ENCODE data around the gene SLC25A23.
"Not testable (repeated sequence)": the region's sequence is repeated elsewhere in the genome, so short reads cannot be mapped to it uniquely, and the experiment has no call there.

Gene SLC25A23

DNA sequence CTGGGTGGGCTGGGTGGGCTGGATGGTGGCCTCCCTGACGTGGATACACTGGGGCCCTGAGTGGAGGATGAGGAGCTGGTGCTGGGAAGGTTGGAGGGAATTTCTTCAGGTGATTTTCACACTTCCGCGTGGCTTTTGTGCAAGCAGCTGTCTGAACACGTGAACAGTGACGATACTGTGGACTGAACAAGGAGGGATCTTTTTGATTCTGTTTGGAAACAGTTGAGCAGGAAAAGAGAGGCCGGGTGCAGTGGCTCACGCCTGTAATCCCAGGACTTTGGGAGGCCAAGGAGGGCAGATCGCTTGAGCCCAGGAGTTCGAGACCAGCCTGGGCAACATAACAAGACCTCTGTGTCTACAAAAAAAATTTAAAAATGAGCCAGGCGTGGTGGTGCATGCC, 57.5 kb downstream of the SLC25A23 start:
- no peak for DNase-seq (ENCODE audit: low spot score)

- not testable (repeated sequence) for DNase-seq (ENCODE audit: low spot score)
Observed at GRCh38 chr19:6400062-6400944, 59.3 kb downstream of the SLC25A23 start.

GRCh38 chr19:6396305-6396704, 63.3 kb downstream of the SLC25A23 start:
- DNase-seq (ENCODE audit: low spot score) = no peak

DNA sequence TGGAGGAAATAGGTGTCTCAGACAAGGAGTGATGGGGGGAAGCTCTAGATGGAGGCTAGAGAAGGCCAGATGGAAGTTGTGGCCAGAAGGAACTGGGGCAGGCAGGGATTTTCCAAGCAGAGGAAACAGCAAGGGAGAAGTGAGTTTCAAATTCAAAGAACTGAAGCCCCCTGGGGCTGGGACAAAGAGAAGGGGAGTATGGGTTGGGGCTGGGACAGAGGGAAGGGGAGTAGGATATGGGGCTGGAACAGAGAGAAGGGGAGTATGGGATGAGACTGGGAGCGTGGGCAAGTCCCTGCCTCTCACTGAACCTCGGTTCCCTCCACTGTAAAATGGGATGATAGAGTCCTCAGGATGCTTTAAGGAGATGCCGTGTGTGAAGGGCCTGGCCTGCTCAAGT, 64.8 kb downstream of the SLC25A23 start:
- DNase-seq (ENCODE audit: low spot score) = no peak

DNA sequence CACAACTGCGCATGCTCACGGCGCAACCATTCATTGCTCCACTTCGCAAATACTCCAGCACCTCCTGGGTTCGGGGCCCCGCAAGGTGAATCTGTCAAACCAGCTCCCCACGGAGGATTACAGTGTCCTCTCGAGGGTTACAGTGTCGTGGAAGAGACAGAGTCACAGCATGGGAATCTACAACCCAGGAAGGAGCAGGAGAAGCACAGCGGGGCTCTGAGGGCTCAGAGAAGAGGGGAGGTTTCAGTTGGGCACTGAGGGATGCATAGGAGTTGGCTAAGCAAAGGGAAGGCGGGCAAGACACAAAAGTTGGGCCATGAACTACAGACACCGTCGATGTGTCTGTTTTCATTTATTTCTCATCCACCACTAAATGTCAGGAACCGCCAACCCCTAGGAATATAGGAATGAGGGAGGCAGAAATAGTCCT, 65.6 kb downstream of the SLC25A23 start:
- DNase-seq (ENCODE audit: low spot score) = no peak

GRCh38 chr19:6393074-6393982, 66.3 kb downstream of the SLC25A23 start, which contains the start of gene GTF2F1:
Gene GTF2F1, minus strand, starts transcription at chr19:6393164. Its CDS starts 169 bp downstream, at chr19:6392995.
- DNase-seq (ENCODE audit: low spot score) = peak; percentile 97

DNA sequence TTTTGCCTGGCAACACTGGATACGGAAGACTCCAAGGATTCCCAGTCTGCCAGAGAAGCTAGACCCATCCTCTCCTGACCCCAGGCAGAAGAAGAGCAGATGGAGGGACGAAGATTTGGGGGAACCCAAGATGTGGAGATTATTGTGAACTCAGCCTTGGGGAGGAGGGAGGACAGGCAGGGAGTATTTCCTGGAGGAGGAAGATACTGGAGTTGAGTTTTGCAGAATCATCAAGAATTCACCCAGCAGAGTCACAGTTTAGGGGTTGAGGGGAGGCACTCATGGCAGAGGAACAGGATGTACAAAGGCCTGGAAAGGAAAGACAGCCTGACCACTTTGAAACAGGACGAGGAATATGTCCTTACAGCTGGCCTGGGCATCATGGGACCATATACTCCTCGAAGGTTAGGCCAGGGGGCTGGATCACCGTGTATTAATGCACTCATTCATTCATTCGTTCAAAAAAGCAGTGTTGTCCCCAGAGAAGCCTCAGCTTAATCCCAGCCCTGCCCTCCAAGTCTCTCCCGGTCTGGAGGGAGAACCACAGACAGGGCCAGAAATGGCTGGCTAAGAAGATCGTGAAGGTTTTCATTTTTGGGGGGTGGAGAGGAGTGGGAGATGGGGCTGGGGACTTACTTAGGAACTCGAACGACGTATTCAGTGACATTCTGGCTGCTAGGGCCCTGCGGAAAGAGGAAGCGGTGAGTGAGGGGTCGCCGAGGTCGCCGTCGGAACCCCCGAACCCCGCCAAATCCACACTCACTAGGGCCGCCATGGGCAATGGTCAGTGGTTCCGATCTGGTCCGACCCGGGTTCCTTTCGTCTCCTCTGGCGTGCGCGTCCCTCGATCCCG, 67.1 kb downstream of the SLC25A23 start:
- no peak for DNase-seq (ENCODE audit: low spot score)

Measured in germinal center (tissue), 1 donor.